H9 (cell line): ENCODE data around the gene HPSE. TPM values are rescaled to one million over a fixed set of nuclear protein-coding genes. Genes with fewer than 3 reads are reported as not detected.

Source experiments
- DNase-seq: peaks from one replicate; pipeline ENCODE4 v3.0.0-alpha.2; 2017
- H2AFZ ChIP-seq: one replicate; pipeline ENCODE4 v1.6.1; 2013; ENCODE audit warnings: mild to moderate bottlenecking, low read length, control low read depth, moderate library complexity
- H2AK5ac ChIP-seq: 2 replicates; pipeline ENCODE4 v1.6.1; 2013; ENCODE audit warnings: low read length, control low read depth, mixed read lengths; ENCODE audit not compliant: insufficient read length
- H2BK120ac ChIP-seq: one replicate; pipeline ENCODE4 v1.6.1; 2013; ENCODE audit warnings: low read depth, mild to moderate bottlenecking, low read length, control low read depth, inconsistent platforms; ENCODE audit not compliant: poor library complexity, severe bottlenecking
- H2BK12ac ChIP-seq: 2 replicates; pipeline ENCODE4 v1.6.1; 2013; ENCODE audit warnings: low read length, control low read depth, mixed read lengths, low read depth; ENCODE audit not compliant: insufficient read length
- H2BK15ac ChIP-seq: 2 replicates; pipeline ENCODE4 v1.6.1; 2013; ENCODE audit warnings: low read depth, low read length, control low read depth
- H2BK20ac ChIP-seq: one replicate; pipeline ENCODE4 v1.6.1; 2013; ENCODE audit warnings: low read depth, mild to moderate bottlenecking, low read length, control low read depth, inconsistent platforms; ENCODE audit not compliant: poor library complexity, severe bottlenecking
- H2BK5ac ChIP-seq: 2 replicates; pipeline ENCODE4 v1.6.1; 2013; ENCODE audit warnings: low read length, control low read depth, mixed read lengths; ENCODE audit not compliant: insufficient read length
- H3K14ac ChIP-seq: 2 replicates; pipeline ENCODE4 v1.6.1; 2013; ENCODE audit warnings: low read length, control low read depth; ENCODE audit not compliant: insufficient read depth
- H3K18ac ChIP-seq: 2 replicates; pipeline ENCODE4 v1.6.1; 2013; ENCODE audit warnings: low read depth, mild to moderate bottlenecking, mixed read lengths, low read length, control low read depth; ENCODE audit not compliant: insufficient read length
- H3K23ac ChIP-seq: 2 replicates; pipeline ENCODE4 v1.6.1; 2013; ENCODE audit warnings: low read length, control low read depth, mixed read lengths, low read depth; ENCODE audit not compliant: insufficient read length
- H3K23me2 ChIP-seq: 2 replicates; pipeline ENCODE4 v1.6.1; 2013; ENCODE audit warnings: low read depth, mild to moderate bottlenecking, mixed read lengths, low read length, control low read depth; ENCODE audit not compliant: insufficient read length, poor library complexity, severe bottlenecking
- H3K27ac ChIP-seq: 2 replicates; pipeline ENCODE4 v1.5.1; 2013; ENCODE audit warnings: low read length, control low read depth, mixed read lengths, low read depth; ENCODE audit not compliant: insufficient read length
- H3K27me3 ChIP-seq: 2 replicates; pipeline ENCODE4 v1.6.1; 2013; ENCODE audit warnings: low read length, control low read depth, inconsistent platforms; ENCODE audit not compliant: insufficient read depth
- H3K4ac ChIP-seq: 2 replicates; pipeline ENCODE4 v1.6.1; 2013; ENCODE audit warnings: low read depth, mild to moderate bottlenecking, control low read depth, inconsistent platforms, low read length, moderate library complexity
- H3K4me1 ChIP-seq: 2 replicates; pipeline ENCODE4 v1.6.1; 2013; ENCODE audit warnings: low read length, control low read depth, inconsistent platforms; ENCODE audit not compliant: insufficient read depth
- H3K4me2 ChIP-seq: 2 replicates; pipeline ENCODE4 v1.6.1; 2013; ENCODE audit warnings: low read length, control low read depth, mixed read lengths; ENCODE audit not compliant: insufficient read length, insufficient read depth
- H3K56ac ChIP-seq: 2 replicates; pipeline ENCODE4 v1.6.1; 2013; ENCODE audit warnings: low read depth, mild to moderate bottlenecking, mixed read lengths, low read length, control low read depth; ENCODE audit not compliant: insufficient read length
- H3K79me1 ChIP-seq: 2 replicates; pipeline ENCODE4 v1.6.1; 2013; ENCODE audit warnings: low read depth, mild to moderate bottlenecking, moderate library complexity, low read length, control low read depth, inconsistent platforms; ENCODE audit not compliant: insufficient read depth, poor library complexity, severe bottlenecking
- H3K79me2 ChIP-seq: 2 replicates; pipeline ENCODE4 v1.6.1; 2013; ENCODE audit warnings: low read length, control low read depth, inconsistent platforms; ENCODE audit not compliant: insufficient read depth
- H3K9ac ChIP-seq: 2 replicates; pipeline ENCODE4 v1.6.1; 2013; ENCODE audit warnings: low read length, control low read depth, mixed read lengths; ENCODE audit not compliant: insufficient read length; ENCODE audit errors: extremely low read depth
- H3K9me3 ChIP-seq: one replicate; pipeline ENCODE4 v1.6.1; 2013; ENCODE audit warnings: low read depth, low read length, inconsistent platforms; ENCODE audit not compliant: control insufficient read depth
- H3T11ph ChIP-seq: one replicate; pipeline ENCODE4 v1.6.1; 2013; ENCODE audit warnings: mild to moderate bottlenecking, low read length, control low read depth, inconsistent platforms
- H4K20me1 ChIP-seq: one replicate; pipeline ENCODE4 v1.6.1; 2013; ENCODE audit not compliant: control insufficient read depth, insufficient read length, insufficient read depth
- H4K5ac ChIP-seq: 2 replicates; pipeline ENCODE4 v1.6.1; 2013; ENCODE audit warnings: low read depth, mild to moderate bottlenecking, mixed read lengths, low read length, control low read depth; ENCODE audit not compliant: insufficient read length
- H4K8ac ChIP-seq: replicated peaks from 2 replicates; pipeline ENCODE4 v1.6.1; 2013; ENCODE audit warnings: low read length, control low read depth, mixed read lengths, low read depth; ENCODE audit not compliant: insufficient read length
- H4K91ac ChIP-seq: 2 replicates; pipeline ENCODE4 v1.6.1; 2013; ENCODE audit warnings: low read depth, mild to moderate bottlenecking, moderate library complexity, mixed read lengths, low read length, control low read depth; ENCODE audit not compliant: insufficient read length
- H3K27ac Mint-ChIP-seq, 3 experiments: 2 replicates in 2 of 3; 3 replicates in 1 of 3; pipeline ENCODE4 v1.8.0; 2020 to 2021; ENCODE audit warnings: mixed read lengths in 3 of 3, mild to moderate bottlenecking in 1 of 3, moderate library complexity in 1 of 3
- H3K27me3 Mint-ChIP-seq: 2 replicates; pipeline ENCODE4 v1.8.0; 2021; ENCODE audit warnings: low read depth, mild to moderate bottlenecking, moderate library complexity, mixed read lengths
- H3K36me3 Mint-ChIP-seq, 3 experiments: 2 replicates in 2 of 3; 3 replicates in 1 of 3; pipeline ENCODE4 v1.8.0; 2020 to 2021; ENCODE audit warnings: low read depth in 3 of 3, mixed read lengths in 3 of 3; ENCODE audit not compliant: insufficient read depth in 1 of 3
- H3K4me1 Mint-ChIP-seq, 2 experiments: 2 replicates each; pipeline ENCODE4 v1.8.0; 2020; ENCODE audit warnings: mixed read lengths in 2 of 2
- H3K4me3 Mint-ChIP-seq, 2 experiments: 2 replicates in 1 of 2; 3 replicates in 1 of 2; pipeline ENCODE4 v1.8.0; 2020 to 2021; ENCODE audit warnings: mild to moderate bottlenecking in 2 of 2, mixed read lengths in 2 of 2, moderate library complexity in 1 of 2
- H3K9me3 Mint-ChIP-seq, 2 experiments: 2 replicates in 1 of 2; 3 replicates in 1 of 2; pipeline ENCODE4 v1.8.0; 2020; ENCODE audit warnings: mild to moderate bottlenecking in 2 of 2, mixed read lengths in 2 of 2, moderate library complexity in 1 of 2
- CTCF ChIP-seq: fragments of 200-600 bp; sonication (generic); conservative IDR thresholded peaks from 3 replicates; pipeline ENCODE4 v1.8.0; 2021; ENCODE audit warnings: antibody characterized with exemption, mild to moderate bottlenecking
- WGBS: extraction: QIAGEN DNeasy Blood & Tissue Kit; methylation state at CpG from one replicate; pipeline ENCODE4 v1.1.7; 2013; ENCODE audit warnings: missing lambda C conversion rate, low lambda C conversion rate, mixed read lengths; ENCODE audit not compliant: insufficient read length; ENCODE audit errors: extremely low coverage; 5-methylcytosine and 5-hydroxymethylcytosine counted together
- total RNA-seq: library from RNA; stranded (reverse); gene quantifications from 2 replicates; pipeline ENCODE4 v1.2.1, GENCODE V29; 2021

Gene HPSE
- total RNA-seq, 1 experiment from 2014 or later: 2.0 TPM

GRCh38 chr4:83353516-83353915 is 18.9 kb upstream of the HPSE start:
- H4K8ac ChIP-seq: no peak overlapping the region
- H3K4me1 ChIP-seq: no peaks in the 10 kb centered on the region
- no peak overlapping the region for H3K56ac ChIP-seq
- no peak overlapping the region for H4K5ac ChIP-seq
- no peak overlapping the region for H2BK15ac ChIP-seq
- no peak overlapping the region for H3K27ac ChIP-seq
- no peak overlapping the region for H4K91ac ChIP-seq
- no peak overlapping the region for H3K4ac ChIP-seq
- H3K9ac ChIP-seq: no peak overlapping the region
- H3K79me2 ChIP-seq: no peaks in the 10 kb centered on the region
- H2BK20ac ChIP-seq: no peak overlapping the region
- H3K79me1 ChIP-seq: no peaks in the 10 kb centered on the region
- no peak for DNase-seq
- Mint-ChIP-seq H3K27ac (no peak overlapping the region), H3K36me3 (peaks cover 0 to 5% (median 0%) of the 10 kb centered on the region in 3 experiments; a peak in 2 of 7 replicates), H3K4me1 (no peaks in the 10 kb centered on the region), H3K4me3 (no peak overlapping the region), H3K27me3 (peaks cover 2% of the 10 kb centered on the region; the same call in 1 of the 2 replicates), H3K9me3 (peaks cover 15 to 16% of the 10 kb centered on the region in 2 experiments)
- H3K14ac ChIP-seq: no peak overlapping the region
- no peak overlapping the region for H3K18ac ChIP-seq
- H3T11ph ChIP-seq: no peak overlapping the region
- no peaks in the 10 kb centered on the region for H4K20me1 ChIP-seq
- no peak overlapping the region for H2AK5ac ChIP-seq
- WGBS: no CpG with 5 or more reads among the region's 1 CpG
- H2BK5ac ChIP-seq: no peak overlapping the region
- H2BK120ac ChIP-seq: no peak overlapping the region
- H3K9me3 ChIP-seq: no peaks in the 10 kb centered on the region
- no peak overlapping the region for H3K4me2 ChIP-seq
- H3K27me3 ChIP-seq: no peaks in the 10 kb centered on the region
- H3K23ac ChIP-seq: no peak overlapping the region
- no peak for TF ChIP-seq CTCF
- H3K23me2 ChIP-seq: no peaks in the 10 kb centered on the region
- no peak overlapping the region for H2BK12ac ChIP-seq
- no peak overlapping the region for H2AFZ ChIP-seq
